OCI-LY7 (cell line): Measurements from ENCODE around the gene SLC43A2.

Source experiments
- EZH2phosphoT487 ChIP-seq: fragments of 200-600 bp; sonication (generic); IDR thresholded peaks from 2 replicates; pipeline ENCODE4 v1.6.1; 2018; ENCODE audit warnings: low read depth, borderline replicate concordance, mild to moderate bottlenecking, mixed run types, antibody characterized with exemption, low read length, moderate library complexity, mixed read lengths
- TF ChIP-seq, protein P1 (sequence below): fragments of 200-600 bp; sonication (generic); conservative IDR thresholded peaks from 2 replicates; pipeline ENCODE4 v1.5.1; 2014; ENCODE audit warnings: mild to moderate bottlenecking, antibody characterized with exemption, low read length, moderate library complexity, mixed read lengths

DNA sequence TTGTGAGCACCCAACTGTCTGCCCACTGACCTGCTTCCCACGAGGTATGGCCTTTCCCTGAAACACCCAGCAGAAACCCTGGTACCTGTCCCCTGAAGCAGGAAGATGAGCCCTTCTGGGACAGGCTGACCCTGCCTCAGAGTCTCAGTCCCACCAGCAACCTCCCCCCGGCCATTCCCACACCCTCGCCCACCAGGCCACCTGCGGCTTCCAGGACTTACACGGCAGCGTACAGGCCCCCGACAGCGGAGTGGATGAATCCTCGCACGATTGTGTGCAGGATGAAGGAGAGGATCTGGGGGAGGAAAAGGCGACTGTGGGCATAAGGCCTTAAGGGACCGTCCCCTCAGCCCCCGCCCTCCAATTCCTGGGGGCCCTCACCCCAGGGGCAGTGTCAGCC, 50.6 kb downstream of the SLC43A2 start:
- TF ChIP-seq, protein P1, sequence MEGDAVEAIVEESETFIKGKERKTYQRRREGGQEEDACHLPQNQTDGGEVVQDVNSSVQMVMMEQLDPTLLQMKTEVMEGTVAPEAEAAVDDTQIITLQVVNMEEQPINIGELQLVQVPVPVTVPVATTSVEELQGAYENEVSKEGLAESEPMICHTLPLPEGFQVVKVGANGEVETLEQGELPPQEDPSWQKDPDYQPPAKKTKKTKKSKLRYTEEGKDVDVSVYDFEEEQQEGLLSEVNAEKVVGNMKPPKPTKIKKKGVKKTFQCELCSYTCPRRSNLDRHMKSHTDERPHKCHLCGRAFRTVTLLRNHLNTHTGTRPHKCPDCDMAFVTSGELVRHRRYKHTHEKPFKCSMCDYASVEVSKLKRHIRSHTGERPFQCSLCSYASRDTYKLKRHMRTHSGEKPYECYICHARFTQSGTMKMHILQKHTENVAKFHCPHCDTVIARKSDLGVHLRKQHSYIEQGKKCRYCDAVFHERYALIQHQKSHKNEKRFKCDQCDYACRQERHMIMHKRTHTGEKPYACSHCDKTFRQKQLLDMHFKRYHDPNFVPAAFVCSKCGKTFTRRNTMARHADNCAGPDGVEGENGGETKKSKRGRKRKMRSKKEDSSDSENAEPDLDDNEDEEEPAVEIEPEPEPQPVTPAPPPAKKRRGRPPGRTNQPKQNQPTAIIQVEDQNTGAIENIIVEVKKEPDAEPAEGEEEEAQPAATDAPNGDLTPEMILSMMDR, result no peak
- TF ChIP-seq EZH2phosphoT487, result no peak
